ENCODE data around the gene NUAK1.

Gene NUAK1

GRCh38 chr12:106128585-106129328 is 10.0 kb downstream of the NUAK1 start:
- DNase-seq = no peak

GRCh38 chr12:106127338-106128126 is 11.2 kb downstream of the NUAK1 start:
- no peak for DNase-seq

- DNase-seq = peak; percentile 53
Measured at GRCh38 chr12:106126441-106127337, 12.1 kb downstream of the NUAK1 start.

GRCh38 chr12:106125351-106126095 is 13.2 kb downstream of the NUAK1 start:
- no peak for DNase-seq

DNA sequence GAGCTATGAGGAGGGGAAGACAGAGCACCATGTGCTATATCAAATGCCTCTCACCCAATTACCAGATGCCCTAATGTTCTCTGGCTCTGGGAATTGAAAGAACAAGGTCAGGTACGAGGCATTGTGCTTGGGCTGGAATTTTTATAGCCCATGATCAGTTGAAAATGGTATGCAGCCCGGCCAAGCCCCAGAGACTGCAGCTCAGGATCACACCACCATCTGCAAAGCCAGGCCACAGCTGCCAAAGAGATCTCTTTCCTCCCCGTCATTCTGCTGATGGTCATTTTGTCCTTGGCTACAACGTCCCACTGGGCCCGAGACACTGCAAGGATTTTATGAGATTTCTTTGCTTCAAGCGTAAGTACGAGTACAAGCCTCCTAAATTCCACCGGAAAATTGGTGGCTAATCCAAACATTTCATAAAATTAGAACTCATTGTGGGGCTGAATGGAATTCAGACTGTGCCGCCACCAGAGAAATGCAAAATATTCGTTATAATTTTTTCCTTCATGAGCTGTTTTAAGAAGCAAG is 15.1 kb downstream of the NUAK1 start:
- peak; percentile 82 for DNase-seq

- no peak for DNase-seq
Measured at GRCh38 chr12:106123110-106123509, 15.6 kb downstream of the NUAK1 start.

DNA sequence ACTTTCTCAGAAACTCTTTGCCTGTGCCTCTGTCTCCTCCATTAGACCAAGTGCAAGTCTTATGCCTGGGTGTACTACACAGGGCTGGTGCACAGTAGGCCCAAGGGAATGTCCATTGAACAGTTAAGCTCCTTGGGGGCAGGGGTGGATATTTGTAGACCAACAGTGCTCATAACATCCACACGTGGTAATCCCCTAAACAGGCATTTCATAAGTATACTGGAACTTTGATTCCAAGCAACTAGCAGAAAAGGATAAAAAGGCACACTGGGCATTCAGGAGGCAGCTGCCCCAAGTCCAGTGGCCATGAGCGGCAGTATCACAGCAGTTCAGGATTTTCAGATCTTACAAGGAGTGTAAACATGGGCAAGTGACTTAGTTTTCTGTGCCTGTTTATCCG is 16.8 kb downstream of the NUAK1 start:
- DNase-seq = no peak

DNA sequence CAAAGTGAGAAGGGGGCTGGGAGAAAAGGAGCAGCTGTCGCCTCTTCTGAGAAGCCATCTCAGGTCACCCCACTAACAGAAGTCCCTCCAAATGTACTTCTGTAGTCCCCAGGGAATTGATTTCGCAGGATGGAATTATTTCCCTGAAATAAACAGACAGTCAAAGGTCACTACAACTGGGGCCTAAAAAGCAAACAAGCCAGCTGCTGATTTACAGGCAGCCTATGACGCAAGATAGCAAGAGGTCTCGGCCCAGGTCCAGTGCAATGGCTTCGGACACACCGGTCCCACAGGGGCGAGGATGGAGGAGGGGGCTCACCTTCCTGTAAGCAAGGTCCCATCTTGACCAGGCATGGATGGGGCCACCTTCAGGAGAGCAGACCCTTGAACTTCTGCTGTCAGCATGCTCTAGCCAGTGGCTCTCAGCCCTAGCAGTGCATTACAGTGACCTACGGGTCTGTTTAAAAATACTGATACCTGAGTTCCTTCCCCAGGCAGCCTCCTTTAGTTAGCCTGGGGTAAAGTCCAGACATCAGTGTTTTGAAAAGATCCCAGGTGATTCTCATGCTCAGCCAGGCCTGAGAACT is 18.1 kb downstream of the NUAK1 start:
- no peak for DNase-seq

DNA sequence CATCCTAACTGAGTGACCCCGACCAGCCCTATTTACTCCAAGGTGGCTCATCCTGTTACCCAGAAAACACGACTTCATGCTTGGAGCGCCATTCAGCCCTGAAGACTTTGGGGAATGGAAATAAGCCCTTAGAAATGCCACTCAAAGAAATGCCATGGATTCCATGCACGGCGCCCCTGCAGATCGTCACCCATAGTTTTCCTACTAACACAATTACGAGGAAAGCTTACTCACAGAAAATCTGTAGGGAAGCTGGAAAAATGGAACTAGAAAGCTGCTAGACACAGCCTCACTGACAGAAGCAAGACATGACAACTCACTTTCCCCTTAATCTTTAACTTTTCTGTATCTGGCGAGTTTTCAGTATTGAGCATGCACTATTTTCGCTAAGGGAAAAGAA is 19.5 kb downstream of the NUAK1 start:
- no peak for DNase-seq

GRCh38 chr12:106118381-106119130 is 20.2 kb downstream of the NUAK1 start:
- no peak for DNase-seq

DNA sequence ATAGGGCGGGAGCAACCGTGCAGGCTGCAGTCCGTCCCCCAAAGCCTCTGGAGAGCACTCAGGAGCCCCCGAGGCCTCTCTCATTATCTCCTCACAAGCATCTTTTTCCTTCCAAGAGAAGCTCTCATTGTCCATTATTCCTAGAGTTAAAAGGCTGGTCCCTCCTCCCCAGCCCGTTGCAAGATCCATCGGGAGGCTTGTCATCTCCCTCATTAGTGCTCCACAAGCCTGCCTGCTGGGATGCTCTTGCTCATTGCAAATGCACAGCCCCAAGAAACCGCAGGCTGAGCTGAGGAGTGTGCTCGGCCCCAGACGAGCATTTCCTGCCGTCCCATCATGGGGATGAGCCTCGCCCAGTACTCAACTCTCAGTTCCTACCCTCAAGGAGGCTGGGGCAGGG is 23.3 kb downstream of the NUAK1 start:
- DNase-seq = no peak

GRCh38 chr12:106114447-106115068 is 24.2 kb downstream of the NUAK1 start:
- DNase-seq = no peak

DNA sequence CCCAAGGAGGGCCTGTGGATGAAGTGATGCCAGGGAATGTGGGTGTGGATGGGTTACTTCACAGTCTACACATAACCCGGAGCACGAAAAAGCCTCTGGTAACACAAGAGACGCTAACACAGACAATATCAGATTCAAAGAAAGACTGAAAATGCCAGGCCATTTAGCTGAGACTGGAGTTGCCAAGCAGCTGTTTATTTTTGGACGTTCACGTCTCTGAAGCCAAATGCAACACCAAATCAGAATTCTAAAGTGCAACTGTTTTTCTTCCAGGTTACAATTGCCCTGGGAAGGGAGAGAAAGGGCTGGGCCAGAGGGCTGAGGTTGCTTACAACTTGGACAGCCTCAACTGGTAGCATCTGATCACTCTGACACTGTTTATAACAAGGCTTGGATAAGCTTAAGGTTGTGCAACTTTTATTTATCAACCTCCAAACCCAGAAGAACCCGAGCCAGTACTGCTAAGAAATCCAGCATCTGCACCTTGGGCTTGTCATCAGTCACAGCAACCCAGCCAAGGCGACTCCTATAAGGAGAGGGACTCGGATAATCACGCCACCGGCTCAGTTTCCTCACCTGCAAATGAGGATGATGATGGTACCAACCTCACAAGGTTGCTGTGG is 24.8 kb downstream of the NUAK1 start:
- no peak for DNase-seq

- DNase-seq = no peak
Measured at GRCh38 chr12:106113446-106113823, 25.3 kb downstream of the NUAK1 start.

GRCh38 chr12:106113042-106113441 is 25.7 kb downstream of the NUAK1 start:
- peak; percentile 70 for DNase-seq

GRCh38 chr12:106112145-106112821 is 26.5 kb downstream of the NUAK1 start:
- DNase-seq = peak; percentile 48

DNA sequence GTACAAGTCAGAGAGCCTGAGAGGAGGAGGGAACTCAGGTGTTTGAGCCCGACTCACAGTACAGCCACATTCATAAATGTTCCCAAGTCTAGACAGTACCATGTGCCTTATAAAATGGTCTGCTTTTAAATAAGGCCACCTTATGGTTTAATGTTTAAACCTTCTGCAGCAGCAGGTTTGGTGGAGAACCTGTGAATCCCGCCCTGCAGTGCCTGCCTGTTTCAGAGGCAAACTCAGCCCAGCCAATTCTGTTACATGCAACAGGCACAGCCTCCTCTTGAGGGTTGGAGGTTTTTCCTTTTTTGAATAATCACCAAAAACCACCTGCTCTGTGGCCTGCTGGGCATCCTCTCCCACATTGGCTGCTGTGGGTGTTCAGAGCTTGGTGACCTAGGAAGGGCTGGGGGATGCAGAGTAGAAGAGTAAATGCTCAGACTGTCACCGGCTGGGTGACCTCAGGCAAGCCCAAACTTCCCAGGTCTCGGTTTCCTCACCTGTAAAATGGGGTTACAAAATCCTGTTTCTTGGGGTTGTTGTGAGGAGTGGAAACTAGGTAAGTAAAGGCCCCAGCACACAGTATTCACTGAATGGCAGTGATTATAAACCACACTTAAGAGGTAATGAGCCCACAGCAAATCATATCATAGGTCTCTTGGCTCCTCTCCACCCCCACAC is 28.0 kb downstream of the NUAK1 start:
- DNase-seq = no peak

- no peak for DNase-seq
Measured at GRCh38 chr12:106109168-106109910, 29.4 kb downstream of the NUAK1 start.
